A549 (cell line): Measurements from ENCODE around the gene TTF2. TPM values are rescaled to one million over a fixed set of nuclear protein-coding genes. Genes with fewer than 3 reads are reported as not detected.

ENCODE experiments used
- ATAC-seq, 2 experiments: fragments of 200-7000 bp in 1 of 2; fragments of >200 bp in 1 of 2; cut with Nextera tagmentation in 1 of 2; cut with Tn5 transposase in 1 of 2; 3 replicates each; pipeline versions ENCODE4 v1.8.0 to v1.9.1; 2018 to 2020; ENCODE audit warnings: mild to moderate bottlenecking in 1 of 2, moderate library complexity in 1 of 2
- CTCF ChIA-PET: fragments of 300-600 bp; sonication (Branson Sonifier 250); formaldehyde crosslinking; extraction: SDS; loops from one replicate; lab custom pipeline; 2021; ENCODE audit warnings: antibody characterized with exemption, inconsistent platforms; lab: Yijun Ruan, JAX
- POLR2A ChIA-PET: fragments of 350-600 bp; formaldehyde crosslinking; extraction: SDS; loops from one replicate; lab custom pipeline; 2021; ENCODE audit warnings: antibody characterized with exemption, inconsistent platforms; lab: Yijun Ruan, JAX
- DNase-seq, 2 experiments: peaks; one replicate each; pipeline versions ENCODE4 v3.0.0 to v3.0.0-alpha.2; 2011 to 2016; ENCODE audit warnings: low read depth in 1 of 2, low spot score in 1 of 2
- FAIRE-seq: peaks from 2 replicates; lab custom pipeline; 2011; peaks lifted over from hg19 to GRCh38; lab: Jason Lieb, UNC
- H3K27ac ChIP-seq, 2 experiments: fragments of >200 bp; sonication (Bioruptor Twin); formaldehyde crosslinking; 3 replicates each; pipeline ENCODE4 v1.5.1; 2016 to 2017
- H3K4me1 ChIP-seq: fragments of >200 bp; sonication (Bioruptor Twin); formaldehyde crosslinking; 3 replicates; pipeline ENCODE4 v1.6.1; 2016
- H3K4me2 ChIP-seq: fragments of >200 bp; sonication (Bioruptor Twin); formaldehyde crosslinking; 3 replicates; pipeline ENCODE4 v1.6.1; 2016
- H3K4me3 ChIP-seq: fragments of >200 bp; sonication (Bioruptor Twin); formaldehyde crosslinking; 3 replicates; pipeline ENCODE4 v1.5.1; 2016
- H3K9me3 ChIP-seq: fragments of >200 bp; sonication (Bioruptor Twin); formaldehyde crosslinking; 3 replicates; pipeline ENCODE4 v1.6.1; 2016
- BCL3 ChIP-seq: fragments of >200 bp; sonication (Bioruptor Twin); formaldehyde crosslinking; IDR thresholded peaks from 3 replicates; pipeline ENCODE4 v1.6.1; 2016
- CBX8 ChIP-seq: fragments of 200-600 bp; sonication (generic); IDR thresholded peaks from 2 replicates; pipeline ENCODE4 v1.6.1; 2016
- CEBPB ChIP-seq, 2 experiments: fragments of >200 bp in 1 of 2; sonication (Bioruptor Twin) in 1 of 2; formaldehyde crosslinking in 1 of 2; IDR thresholded peaks; 2 replicates each; pipeline ENCODE4 v1.6.1; 2012 to 2016
- GATA3 ChIP-seq: IDR thresholded peaks from 2 replicates; pipeline ENCODE4 v1.6.1; 2012; ENCODE audit warnings: borderline replicate concordance
- HDAC2 ChIP-seq: fragments of 200-600 bp; sonication (generic); IDR thresholded peaks from 2 replicates; pipeline ENCODE4 v1.6.1; 2016
- HES2 ChIP-seq: fragments of >200 bp; sonication (Bioruptor Twin); formaldehyde crosslinking; IDR thresholded peaks from 2 replicates; pipeline ENCODE4 v1.6.1; 2016
- HMGXB4 ChIP-seq: fragments of 250-450 bp; sonication (Bioruptor Pico); IDR thresholded peaks from 2 replicates; pipeline ENCODE4 v1.5.0; 2021; ENCODE audit warnings: mild to moderate bottlenecking, moderate library complexity, borderline replicate concordance
- HOXB13 ChIP-seq: fragments of 250-450 bp; sonication (Bioruptor Pico); IDR thresholded peaks from 2 replicates; pipeline ENCODE4 v1.5.0; 2020; ENCODE audit warnings: low read depth, mild to moderate bottlenecking, moderate library complexity
- JUNB ChIP-seq: fragments of >200 bp; sonication (Bioruptor Twin); formaldehyde crosslinking; IDR thresholded peaks from 2 replicates; pipeline ENCODE4 v1.6.1; 2016
- KDM1A ChIP-seq: fragments of 200-600 bp; sonication (generic); IDR thresholded peaks from 2 replicates; pipeline ENCODE4 v1.6.1; 2016; ENCODE audit warnings: low read depth, mild to moderate bottlenecking
- KDM5A ChIP-seq: fragments of 200-600 bp; sonication (generic); IDR thresholded peaks from 2 replicates; pipeline ENCODE4 v1.6.1; 2016; ENCODE audit warnings: antibody characterized with exemption, mild to moderate bottlenecking
- NFE2L2 ChIP-seq: fragments of 150-350 bp; conservative IDR thresholded peaks from 2 replicates; pipeline ENCODE4 v1.6.1; 2014; ENCODE audit warnings: low read length
- NR3C1 ChIP-seq: fragments of >200 bp; sonication (Bioruptor Twin); formaldehyde crosslinking; IDR thresholded peaks from 3 replicates; pipeline ENCODE4 v1.6.1; 2017
- POLR2A ChIP-seq: IDR thresholded peaks from 2 replicates; pipeline ENCODE4 v1.6.1; 2012; ENCODE audit warnings: mild to moderate bottlenecking, low read length
- RCOR1 ChIP-seq: fragments of 150-350 bp; IDR thresholded peaks from 2 replicates; pipeline ENCODE4 v1.6.1; 2014; ENCODE audit warnings: antibody characterized with exemption, low read length, low read depth
- REST ChIP-seq: fragments of 200-600 bp; sonication (generic); IDR thresholded peaks from 2 replicates; pipeline ENCODE4 v1.6.1; 2016; ENCODE audit warnings: antibody characterized with exemption, mild to moderate bottlenecking, moderate library complexity
- RFX5 ChIP-seq: fragments of 450-650 bp; IDR thresholded peaks from 2 replicates; pipeline ENCODE4 v1.7.1; 2014; ENCODE audit warnings: antibody characterized with exemption, mild to moderate bottlenecking, moderate library complexity
- TP53 ChIP-seq: fragments of 250-450 bp; sonication (Bioruptor Pico); IDR thresholded peaks from 2 replicates; pipeline ENCODE4 v1.5.0; 2021; ENCODE audit warnings: mild to moderate bottlenecking, moderate library complexity
- ZFP36 ChIP-seq: fragments of 450-650 bp; IDR thresholded peaks from 2 replicates; pipeline ENCODE4 v1.6.1; 2014; ENCODE audit warnings: borderline replicate concordance; ENCODE audit not compliant: partially characterized antibody
- ZNF302 ChIP-seq: fragments of 250-450 bp; sonication (Bioruptor Pico); IDR thresholded peaks from 2 replicates; pipeline ENCODE4 v1.9.0; 2021; ENCODE audit warnings: inconsistent platforms, mild to moderate bottlenecking, moderate library complexity
- ZSCAN20 ChIP-seq: fragments of 250-450 bp; sonication (Bioruptor Pico); IDR thresholded peaks from 2 replicates; pipeline ENCODE4 v1.8.0; 2022; ENCODE audit warnings: mild to moderate bottlenecking, moderate library complexity
- WGBS: methylation state at CpG from one replicate; pipeline ENCODE4 v1.1.6; 2017; ENCODE audit errors: missing lambda C conversion rate; 5-methylcytosine and 5-hydroxymethylcytosine counted together
- polyA plus RNA-seq, 4 experiments: library from polyadenylated mRNA; depleted of rRNA in 3 of 4; stranded (reverse); fragments of >200 nt; fragmentation: RNase III in 1 of 4; extraction: RNeasy Plus Mini Kit Qiagen cat#74134 plus additional on column Dnase treatment in 1 of 4; gene quantifications; 2 replicates in 3 of 4; 3 replicates in 1 of 4; pipeline ENCODE4 v1.2.3, GENCODE V29; 2011 to 2017

TTF2 gene
- polyA plus RNA-seq, 2 of the 4 experiments (the other 2 are of a cell fraction): 16.5 to 26.6 TPM

- TF ChIP-seq HES2 (no peak), ZNF302 (no peak), REST (no peak), CBX8 (no peak)
These were observed 22.3 kb upstream of the TTF2 start (continued) for GRCh38 chr1:117037802-117038201.

- no peak overlapping the region for H3K27ac ChIP-seq
- H3K4me2 ChIP-seq: no peak overlapping the region
- H3K9me3 ChIP-seq: no peaks in the 10 kb centered on the region
- DNase-seq (no peak), ATAC-seq (no peak), FAIRE-seq (no peak)
- no peaks in the 10 kb centered on the region for H3K4me1 ChIP-seq
- 77% methylated on average over 6 of the region's 6 CpGs for WGBS
- ChIA-PET CTCF (no interaction called here), POLR2A (no interaction called here)
- no peak overlapping the region for H3K4me3 ChIP-seq
- TF ChIP-seq RFX5 (no peak), ZFP36 (no peak), TP53 (CRISPR knock-in tag) (no peak), HOXB13 (CRISPR knock-in tag) (no peak), ZSCAN20 (CRISPR knock-in tag) (no peak), NR3C1 (no peak)
These were observed 21.9 kb upstream of the TTF2 start for GRCh38 chr1:117038236-117038635.

- 67% methylated on average over 1 of the region's 1 CpG for WGBS
- TF ChIP-seq KDM1A (no peak), BCL3 (no peak), CEBPB (IDR thresholded peaks at IDR 0.05) (no peak)
- TF ChIP-seq, all 56 proteins: peak for 0
- H3K4me2 ChIP-seq: no peak overlapping the region
- no peak for ATAC-seq
- no peak overlapping the region for H3K4me3 ChIP-seq
- FAIRE-seq: no peak
- no peaks in the 10 kb centered on the region for H3K4me1 ChIP-seq
- CTCF ChIA-PET: no interaction called here
- DNase-seq: no peak
- H3K27ac ChIP-seq: no peak overlapping the region
- POLR2A ChIA-PET: no interaction called here
- no peaks in the 10 kb centered on the region for H3K9me3 ChIP-seq
These were observed 15.9 kb upstream of the TTF2 start for GRCh38 chr1:117044217-117044616.

- Histone ChIP-seq H3K27ac (no peak overlapping the region), H3K4me2 (no peak overlapping the region), H3K9me3 (no peaks in the 10 kb centered on the region), H3K4me3 (no peak overlapping the region), H3K4me1 (no peaks in the 10 kb centered on the region)
- DNase-seq: no peak
- POLR2A ChIA-PET: no interaction called here
- no peak for FAIRE-seq
- CTCF ChIA-PET: no interaction called here
- WGBS: 51% methylated on average over 2 of the region's 2 CpGs
- ATAC-seq: no peak
- TF ChIP-seq KDM5A (no peak), NFE2L2 (no peak), RCOR1 (no peak), GATA3 (no peak), JUNB (no peak), HMGXB4 (CRISPR knock-in tag) (no peak), POLR2A (no peak), HDAC2 (no peak), NR3C1 (no peak)
These were observed 14.5 kb upstream of the TTF2 start for GRCh38 chr1:117045644-117046043.
